ENCODE measurements around the gene EFCAB13. TPM values are rescaled to one million over a fixed set of nuclear protein-coding genes. Genes with fewer than 3 reads are reported as not detected.

EFCAB13 gene
- total and polyA plus RNA-seq, 2 of the 4 experiments (the other 2 are of a cell fraction): 0.77 to 1.4 TPM

GRCh38 chr17:47278561-47278960 is 45.2 kb upstream of the EFCAB13 start:
- Histone ChIP-seq H2AK5ac (ENCODE audit: low read depth, low read length) (peak overlapping the region; percentile 98), H4K8ac (ENCODE audit: low read depth in 2 of 2, low read length in 2 of 2) (peak overlapping the region; percentile 93 to 97), H3K79me1 (ENCODE audit: low read depth in 1 of 2, low read length in 2 of 2) (peaks cover 4 to 60% of the 10 kb centered on the region in 2 experiments; a peak in 3 of 4 replicates), H3K9ac (ENCODE audit: low read depth, low read length) (peak overlapping the region; percentile 37), H3K4ac (ENCODE audit: low read depth, low read length) (peak overlapping the region; percentile 98), H3K4me2 (ENCODE audit: low read depth, low read length) (no peak overlapping the region), H2BK15ac (ENCODE audit: low read depth, low read length) (peak overlapping the region; percentile 98), H2BK120ac (ENCODE audit: low read depth, low read length) (peak overlapping the region; percentile 99), H2BK20ac (ENCODE audit: low read depth, low read length) (peak overlapping the region; percentile 95), H3K4me3 (ENCODE audit: insufficient read depth, low read depth, low read length) (no peak overlapping the region), H3K18ac (ENCODE audit: low read depth, low read length) (peak overlapping the region; percentile 75), H3K27me3 (ENCODE audit: control insufficient read depth, insufficient read depth, low read length) (no peaks in the 10 kb centered on the region), H3K56ac (ENCODE audit: extremely low read depth, insufficient read depth, low read length) (peak overlapping the region; percentile 88), H3K9me1 (ENCODE audit: insufficient read depth, low read length) (peaks cover 56% of the 10 kb centered on the region), H3K36me3 (ENCODE audit: control insufficient read depth, insufficient read depth, low read length) (no peaks in the 10 kb centered on the region), H2BK5ac (ENCODE audit: low read depth, low read length, poor library complexity, severe bottlenecking) (peak overlapping the region; percentile 93), H3K23ac (ENCODE audit: low read depth, low read length) (peak overlapping the region; percentile 99), H2AK9ac (replicated peaks; ENCODE audit: low read depth, low read length, poor library complexity) (peak overlapping the region; percentile 57), H3K14ac (replicated peaks; ENCODE audit: low read depth, low read length) (peak overlapping the region; percentile 99), H4K20me1 (ENCODE audit: insufficient read depth, low read length) (peaks cover 6% of the 10 kb centered on the region; the same call in 1 of the 2 replicates), H4K91ac (ENCODE audit: insufficient read depth, low read depth, low read length) (peak overlapping the region; percentile 99), H3K4me1 (ENCODE audit: control insufficient read depth, insufficient read depth, low read length) (peaks cover 54% of the 10 kb centered on the region), H2AFZ (replicated peaks; ENCODE audit: low read length, poor library complexity) (no peak overlapping the region), H3K27ac (ENCODE audit: insufficient read depth, low read length) (peak overlapping the region; percentile 83), H4K5ac (ENCODE audit: low read depth, low read length) (peak overlapping the region; percentile 95), H3K9me3 (ENCODE audit: control insufficient read depth, insufficient read depth, low read length) (no peaks in the 10 kb centered on the region)
- in situ Hi-C loops (cut with MboI; ENCODE audit: low sequenced_read_pairs) (no loop called here), intact Hi-C loops (cut with micrococcal nuclease) (loop anchor here (2.0 kb wide), 2 partner anchors 26 to 36 kb away; no protein-coding TSS in a partner anchor), dilution Hi-C loops (cut with HindIII; ENCODE audit: low sequenced_read_pairs, unreplicated experiment) (no loop called here)
- POLR2A ChIA-PET (ENCODE audit: unreplicated experiment): no interaction called here
- TF ChIP-seq CHD1 (IDR thresholded peaks at IDR 0.05; ENCODE audit: low read depth, low read length) (no peak), USF2 (IDR thresholded peaks at IDR 0.05; ENCODE audit: low read depth, low read length) (no peak), RCOR1 (IDR thresholded peaks at IDR 0.05; ENCODE audit: insufficient replicate concordance, low read length) (no peak), MAFK (IDR thresholded peaks at IDR 0.05; ENCODE audit: low read depth, low read length) (no peak), MAZ (IDR thresholded peaks at IDR 0.05; ENCODE audit: borderline replicate concordance, low read depth, low read length) (no peak), FOS (IDR thresholded peaks at IDR 0.05; ENCODE audit: low read depth, low read length) (no peak), CTCF (conservative IDR thresholded peaks at IDR 0.05; ENCODE audit: low read depth, low read length) (no peak), RAD21 (IDR thresholded peaks at IDR 0.05; ENCODE audit: low read length) (no peak), BHLHE40 (IDR thresholded peaks at IDR 0.05; ENCODE audit: low read depth, low read length) (no peak), RFX5 (IDR thresholded peaks at IDR 0.05; ENCODE audit: low read depth, low read length) (no peak), CEBPB (IDR thresholded peaks at IDR 0.05; ENCODE audit: low read depth, low read length) (no peak), NFE2L2 (IDR thresholded peaks at IDR 0.05; ENCODE audit: low read depth, low read length) (no peak)
- ATAC-seq (ENCODE audit: low read depth) (no peak), DNase-seq (no peak)
- no TSS peak for BruUV-seq (replicated peaks)
- no CpG with 5 or more reads among the region's 4 CpGs for WGBS, 2 experiments (ENCODE audit: extremely low coverage in 2 of 2, insufficient read length in 1 of 2)
- CTCF ChIA-PET: interaction anchor here (1.4 kb wide), 1 partner anchor 37 kb away, joined by 3 read pairs; no protein-coding TSS in a partner anchor

Data from IMR-90 (cell line).